ENCODE measurements around the gene GNAI3. TPM values are rescaled to one million over a fixed set of nuclear protein-coding genes. Genes with fewer than 3 reads are reported as not detected.

GNAI3 gene
- total and polyA plus RNA-seq, 2 of the 8 experiments (the other 6 are each of a cell fraction or from before 2014, with no cell fraction given) = 4.0 to 9.8 TPM

DNA sequence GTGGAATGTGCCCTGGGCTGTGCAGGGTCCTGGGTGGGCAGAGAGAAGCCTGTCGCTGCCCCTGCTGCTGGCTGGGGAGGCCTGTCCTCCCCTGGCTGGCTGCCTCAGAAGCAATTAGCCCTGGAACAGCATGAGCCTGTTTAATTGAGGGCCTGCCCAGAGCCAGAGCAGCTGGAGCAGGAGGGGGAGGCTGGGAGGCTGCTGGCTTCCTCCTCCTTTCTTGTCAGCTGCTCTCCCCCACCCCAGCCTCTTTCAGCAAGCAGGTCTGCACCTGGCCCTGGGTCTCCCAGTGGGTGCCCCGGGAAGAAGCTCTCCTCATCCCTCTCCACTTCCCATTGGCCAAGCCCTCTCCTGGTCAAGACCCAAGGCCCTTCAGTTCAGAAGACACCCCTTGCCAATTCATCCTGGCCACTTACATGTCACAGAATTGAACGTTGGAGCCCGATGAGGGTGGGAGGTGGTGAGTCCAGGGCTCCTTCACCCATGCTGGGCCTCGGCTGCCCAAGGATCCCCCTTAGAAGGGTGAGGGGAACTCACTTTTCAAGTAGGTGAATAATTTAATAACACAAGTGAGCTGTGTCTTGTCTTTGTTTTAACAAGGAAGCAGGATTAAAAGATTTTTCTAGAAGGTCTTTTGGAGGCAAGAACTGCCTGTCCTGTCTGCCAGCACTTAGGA, 84.4 kb downstream of the GNAI3 start (continued):
- TF ChIP-seq, protein P1, sequence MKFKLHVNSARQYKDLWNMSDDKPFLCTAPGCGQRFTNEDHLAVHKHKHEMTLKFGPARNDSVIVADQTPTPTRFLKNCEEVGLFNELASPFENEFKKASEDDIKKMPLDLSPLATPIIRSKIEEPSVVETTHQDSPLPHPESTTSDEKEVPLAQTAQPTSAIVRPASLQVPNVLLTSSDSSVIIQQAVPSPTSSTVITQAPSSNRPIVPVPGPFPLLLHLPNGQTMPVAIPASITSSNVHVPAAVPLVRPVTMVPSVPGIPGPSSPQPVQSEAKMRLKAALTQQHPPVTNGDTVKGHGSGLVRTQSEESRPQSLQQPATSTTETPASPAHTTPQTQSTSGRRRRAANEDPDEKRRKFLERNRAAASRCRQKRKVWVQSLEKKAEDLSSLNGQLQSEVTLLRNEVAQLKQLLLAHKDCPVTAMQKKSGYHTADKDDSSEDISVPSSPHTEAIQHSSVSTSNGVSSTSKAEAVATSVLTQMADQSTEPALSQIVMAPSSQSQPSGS (IDR thresholded peaks at IDR 0.05; ENCODE audit: low read length) = no peak
- TF ChIP-seq CREB1 (IDR thresholded peaks at IDR 0.05) (no peak), JUN (IDR thresholded peaks at IDR 0.05; ENCODE audit: low read depth, low read length) (no peak), FOSL1 (IDR thresholded peaks at IDR 0.05; ENCODE audit: insufficient read depth, low read depth, low read length) (no peak), SP1 (IDR thresholded peaks at IDR 0.05; ENCODE audit: low read depth, low read length) (no peak), CBX5 (IDR thresholded peaks at IDR 0.05; ENCODE audit: low read depth, low read length) (no peak)
- TF ChIP-seq, protein P2, sequence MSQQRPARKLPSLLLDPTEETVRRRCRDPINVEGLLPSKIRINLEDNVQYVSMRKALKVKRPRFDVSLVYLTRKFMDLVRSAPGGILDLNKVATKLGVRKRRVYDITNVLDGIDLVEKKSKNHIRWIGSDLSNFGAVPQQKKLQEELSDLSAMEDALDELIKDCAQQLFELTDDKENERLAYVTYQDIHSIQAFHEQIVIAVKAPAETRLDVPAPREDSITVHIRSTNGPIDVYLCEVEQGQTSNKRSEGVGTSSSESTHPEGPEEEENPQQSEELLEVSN (IDR thresholded peaks at IDR 0.05) = no peak
- TF ChIP-seq, protein P3, sequence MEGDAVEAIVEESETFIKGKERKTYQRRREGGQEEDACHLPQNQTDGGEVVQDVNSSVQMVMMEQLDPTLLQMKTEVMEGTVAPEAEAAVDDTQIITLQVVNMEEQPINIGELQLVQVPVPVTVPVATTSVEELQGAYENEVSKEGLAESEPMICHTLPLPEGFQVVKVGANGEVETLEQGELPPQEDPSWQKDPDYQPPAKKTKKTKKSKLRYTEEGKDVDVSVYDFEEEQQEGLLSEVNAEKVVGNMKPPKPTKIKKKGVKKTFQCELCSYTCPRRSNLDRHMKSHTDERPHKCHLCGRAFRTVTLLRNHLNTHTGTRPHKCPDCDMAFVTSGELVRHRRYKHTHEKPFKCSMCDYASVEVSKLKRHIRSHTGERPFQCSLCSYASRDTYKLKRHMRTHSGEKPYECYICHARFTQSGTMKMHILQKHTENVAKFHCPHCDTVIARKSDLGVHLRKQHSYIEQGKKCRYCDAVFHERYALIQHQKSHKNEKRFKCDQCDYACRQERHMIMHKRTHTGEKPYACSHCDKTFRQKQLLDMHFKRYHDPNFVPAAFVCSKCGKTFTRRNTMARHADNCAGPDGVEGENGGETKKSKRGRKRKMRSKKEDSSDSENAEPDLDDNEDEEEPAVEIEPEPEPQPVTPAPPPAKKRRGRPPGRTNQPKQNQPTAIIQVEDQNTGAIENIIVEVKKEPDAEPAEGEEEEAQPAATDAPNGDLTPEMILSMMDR (IDR thresholded peaks at IDR 0.05; ENCODE audit: control extremely low read depth in 1 of 3, insufficient read depth in 1 of 3, low read depth in 1 of 3, low read length in 3 of 3) = no peak

Measured in H1 (cell line).